Measurements from ENCODE around the gene TRMT10C. TPM values are rescaled to one million over a fixed set of nuclear protein-coding genes. Genes with fewer than 3 reads are reported as not detected.

TRMT10C gene
- total RNA-seq, 1 donor from 2014 or later: 85.9 TPM

- H3K27me3 ChIP-seq: no peaks in the 10 kb centered on the region
- H3K4me1 ChIP-seq: no peaks in the 10 kb centered on the region
- Mint-ChIP-seq H3K36me3 (no peaks in the 10 kb centered on the region), H3K9me3 (no peaks in the 10 kb centered on the region), H3K27ac (no peak overlapping the region), H3K4me1 (peaks cover 4% of the 10 kb centered on the region), H3K27me3 (ENCODE audit: insufficient read depth, low read depth) (no peaks in the 10 kb centered on the region), H3K4me3 (no peak overlapping the region)
- no peaks in the 10 kb centered on the region for H3K79me2 ChIP-seq (ENCODE audit: low read depth)
- no peak overlapping the region for H3K9ac ChIP-seq
- no peak for DNase-seq (ENCODE audit: low spot score)
- H2AFZ ChIP-seq (replicated peaks): no peak overlapping the region
- H3K9me3 ChIP-seq (ENCODE audit: low read depth): no peaks in the 10 kb centered on the region
- no peak overlapping the region for H3K27ac ChIP-seq
- no peak overlapping the region for H3K4me2 ChIP-seq
- TF ChIP-seq EZH2 (IDR thresholded peaks at IDR 0.05) (no peak), EZH2phosphoT487 (IDR thresholded peaks at IDR 0.05) (no peak), CTCF (IDR thresholded peaks at IDR 0.05) (no peak)
- peaks cover 3% of the 10 kb centered on the region for H3F3A ChIP-seq (ENCODE audit: low read depth)
- no peaks in the 10 kb centered on the region for H3K36me3 ChIP-seq
- no peaks in the 10 kb centered on the region for H4K20me1 ChIP-seq (ENCODE audit: low read depth)
- no peak overlapping the region for H3K4me3 ChIP-seq
These were observed 53.9 kb downstream of the TRMT10C start for GRCh38 chr3:101615525-101615924.

Small RNA genes lying within 50 kb of the gene (small RNA-seq; reads per million reads assigned to genes)
- not detected for gene RNU6-1256P

Other genes starting within 250 kb of the TRMT10C start
- 0.03 and 0.15 TPM in 2 replicates for gene IMPG2, start 241.3 kb upstream of the TRMT10C start, total RNA-seq (ENCODE audit: low replicate concordance)
- gene SENP7, start 48.7 kb upstream of the TRMT10C start, total RNA-seq (ENCODE audit: low replicate concordance): 31.4 and 48.0 TPM in 2 replicates
- 149 and 248 TPM in 2 replicates for gene PCNP, start 12.3 kb downstream of the TRMT10C start, total RNA-seq (ENCODE audit: low replicate concordance)
- gene ZBTB11, start 115.3 kb downstream of the TRMT10C start, total RNA-seq (ENCODE audit: low replicate concordance): 19.8 and 30.2 TPM in 2 replicates
- gene RPL24, start 124.8 kb downstream of the TRMT10C start, total RNA-seq (ENCODE audit: low replicate concordance): 2,339 and 2,343 TPM in 2 replicates
- 38.2 and 46.1 TPM in 2 replicates for gene CEP97, start 162.7 kb downstream of the TRMT10C start, total RNA-seq (ENCODE audit: low replicate concordance)
- gene NXPE3, start 217.3 kb downstream of the TRMT10C start, total RNA-seq (ENCODE audit: low replicate concordance): 9.4 and 9.6 TPM in 2 replicates